Duodenal mucosa (tissue), 2 donors: ENCODE measurements around the gene MAGI1.

Experiments
- H3K27ac ChIP-seq: one replicate; pipeline ENCODE4 v1.7.0; 2013; ENCODE audit warnings: low read depth, low read length
- H3K27me3 ChIP-seq, 2 donors: one replicate each; pipeline ENCODE4 v1.7.0; 2013; ENCODE audit warnings: low read length in 2 of 2, control low read depth in 1 of 2; ENCODE audit not compliant: insufficient read depth in 2 of 2, control insufficient read depth in 1 of 2
- H3K36me3 ChIP-seq, 2 donors: one replicate each; pipeline ENCODE4 v1.7.0; 2013; ENCODE audit warnings: low read length in 2 of 2, control low read depth in 1 of 2; ENCODE audit not compliant: insufficient read depth in 2 of 2, control insufficient read depth in 1 of 2
- H3K4me1 ChIP-seq, 2 donors: one replicate each; pipeline ENCODE4 v1.7.0; 2013; ENCODE audit warnings: low read length in 2 of 2, control low read depth in 1 of 2; ENCODE audit not compliant: insufficient read depth in 2 of 2, control insufficient read depth in 1 of 2
- H3K4me3 ChIP-seq, 2 donors: one replicate each; pipeline ENCODE4 v1.7.0; 2013; ENCODE audit warnings: low read length in 2 of 2, low read depth in 1 of 2
- H3K9ac ChIP-seq, 2 donors: one replicate each; pipeline ENCODE4 v1.7.0; 2013; ENCODE audit warnings: low read length in 2 of 2, low read depth in 1 of 2
- H3K9me3 ChIP-seq, 2 donors: one replicate each; pipeline ENCODE4 v1.7.0; 2013; ENCODE audit warnings: low read length in 2 of 2, control low read depth in 1 of 2; ENCODE audit not compliant: control insufficient read depth in 1 of 2

The MAGI1 gene

DNA sequence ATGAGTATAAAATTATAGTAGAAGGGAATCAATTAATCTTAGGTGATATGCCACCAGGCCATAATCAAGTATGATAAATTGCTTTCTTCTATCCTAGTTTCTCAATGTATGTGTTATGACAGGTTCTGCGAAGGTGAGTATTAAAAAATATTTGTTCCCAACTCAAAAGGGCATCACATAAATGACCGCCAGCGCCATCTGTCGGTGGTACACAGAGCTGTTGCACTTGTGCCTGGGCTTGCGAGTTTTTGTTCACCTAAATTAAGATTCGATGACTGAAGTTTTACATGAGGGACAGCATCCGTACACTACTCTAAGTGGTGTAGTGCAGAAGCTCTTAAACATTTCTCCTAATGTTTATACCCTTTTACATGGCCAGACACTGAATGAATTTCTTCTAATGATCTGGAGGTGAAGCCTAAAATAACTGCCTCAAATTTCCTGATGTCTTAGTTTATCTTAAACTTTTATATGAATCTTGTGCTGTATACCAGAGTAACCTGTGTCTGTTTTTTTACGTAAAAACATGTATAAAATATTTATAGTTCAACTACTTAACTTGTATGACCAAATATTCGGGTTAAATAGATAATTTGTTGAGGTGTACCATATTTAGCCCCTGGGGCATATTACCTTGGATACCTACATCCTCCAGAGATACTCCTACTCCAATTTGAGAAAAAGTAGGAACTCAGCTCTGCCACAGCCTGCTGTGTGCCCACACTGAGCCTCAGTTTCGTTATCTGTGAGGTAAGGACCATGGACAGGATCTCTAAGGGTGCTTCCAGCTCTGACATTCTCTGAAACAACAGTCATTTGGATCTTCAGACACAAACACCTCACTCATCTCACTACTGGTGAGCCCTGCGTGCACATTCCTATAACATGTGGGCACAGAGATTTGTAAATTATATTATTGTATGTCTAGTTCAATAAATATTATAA lies 365.6 kb downstream of the MAGI1 start:
- Histone ChIP-seq H3K27ac (no peak overlapping the region), H3K36me3 (no peaks in the 10 kb centered on the region), H3K4me1 (no peaks in the 10 kb centered on the region), H3K27me3 (no peaks in the 10 kb centered on the region), H3K9me3 (no peaks in the 10 kb centered on the region), H3K9ac (no peak overlapping the region), H3K4me3 (no peak overlapping the region)

DNA sequence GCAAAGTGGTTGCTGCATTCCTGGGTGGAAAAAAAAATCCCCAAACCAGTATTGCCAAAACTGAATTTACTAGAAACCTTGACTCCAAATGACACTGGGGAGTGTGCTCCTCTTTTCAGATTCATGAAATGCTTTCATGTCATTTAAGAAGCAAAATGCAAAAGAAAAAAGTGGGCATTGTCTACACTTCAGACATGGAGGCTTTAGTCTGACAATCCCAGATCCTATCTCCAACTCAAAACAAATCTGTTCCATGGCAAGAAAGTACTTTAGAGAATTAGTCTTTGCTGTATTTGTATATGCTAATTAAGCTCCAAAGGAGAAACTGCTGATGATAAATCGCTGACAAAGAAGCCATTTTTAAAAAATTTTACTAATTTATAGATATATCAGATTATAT lies 366.7 kb downstream of the MAGI1 start:
- H3K27me3 ChIP-seq = no peaks in the 10 kb centered on the region
- H3K9ac ChIP-seq = no peak overlapping the region
- H3K4me1 ChIP-seq = no peaks in the 10 kb centered on the region
- H3K36me3 ChIP-seq = no peaks in the 10 kb centered on the region
- H3K4me3 ChIP-seq = no peak overlapping the region
- no peaks in the 10 kb centered on the region for H3K9me3 ChIP-seq
- H3K27ac ChIP-seq = no peak overlapping the region

DNA sequence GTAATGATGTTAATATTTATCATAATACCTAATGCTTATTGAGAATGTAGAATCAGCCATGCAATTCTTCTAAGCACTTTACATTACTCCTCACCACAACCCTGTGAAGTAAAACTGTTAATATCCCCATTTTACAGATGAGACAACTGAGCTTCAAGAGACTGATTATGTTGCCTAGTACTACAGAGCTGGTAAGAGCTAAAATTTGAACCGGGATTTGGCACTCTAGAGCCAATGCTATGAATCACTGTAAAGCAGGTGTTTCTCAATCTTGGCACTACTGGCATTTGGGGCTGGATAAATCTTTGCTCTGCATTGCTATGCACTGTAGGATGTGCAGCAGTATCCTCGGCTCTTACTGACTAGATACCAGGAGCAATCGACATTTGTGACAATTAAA lies 367.7 kb downstream of the MAGI1 start:
- no peaks in the 10 kb centered on the region for H3K36me3 ChIP-seq
- H3K9me3 ChIP-seq = no peaks in the 10 kb centered on the region
- no peak overlapping the region for H3K9ac ChIP-seq
- H3K27me3 ChIP-seq = no peaks in the 10 kb centered on the region
- no peaks in the 10 kb centered on the region for H3K4me1 ChIP-seq
- no peak overlapping the region for H3K4me3 ChIP-seq
- no peak overlapping the region for H3K27ac ChIP-seq

DNA sequence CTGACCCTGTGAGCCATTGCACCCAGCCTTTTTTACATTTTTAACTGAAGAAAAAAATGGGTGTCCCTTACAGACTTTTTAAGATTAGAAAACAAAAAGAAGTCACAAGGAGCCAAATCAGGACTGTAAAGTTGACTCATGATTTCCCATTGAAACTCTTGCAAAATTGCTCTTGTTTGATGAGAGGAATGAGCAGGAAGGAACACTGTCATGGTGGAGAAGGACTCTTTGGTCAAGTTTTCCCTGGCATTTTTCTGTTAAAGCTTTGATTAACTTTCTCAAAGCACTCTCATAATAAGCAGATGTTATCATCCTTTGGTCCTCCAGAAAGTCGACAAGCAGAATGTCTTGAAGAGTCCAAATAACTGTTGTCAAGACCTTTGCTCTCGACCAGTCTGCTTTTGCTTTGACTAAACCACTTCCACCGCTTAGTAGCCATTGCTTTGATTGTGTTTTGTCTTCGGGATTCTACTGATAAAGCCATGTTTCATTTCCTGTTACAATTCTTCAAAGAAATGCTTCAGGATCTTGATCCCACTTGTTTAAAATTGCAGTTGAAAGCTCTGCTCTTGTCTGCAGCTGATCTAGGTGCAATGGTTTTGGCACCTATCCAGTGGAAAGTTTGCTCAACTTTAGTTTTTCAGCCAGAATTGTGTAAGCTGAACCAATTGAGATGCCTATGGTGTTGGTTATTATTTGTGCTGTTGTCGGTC lies 369.4 kb downstream of the MAGI1 start:
- no peaks in the 10 kb centered on the region for H3K27me3 ChIP-seq
- H3K4me3 ChIP-seq = no peak overlapping the region
- H3K27ac ChIP-seq = no peak overlapping the region
- no peaks in the 10 kb centered on the region for H3K4me1 ChIP-seq
- H3K9me3 ChIP-seq = no peaks in the 10 kb centered on the region
- no peaks in the 10 kb centered on the region for H3K36me3 ChIP-seq
- H3K9ac ChIP-seq = no peak overlapping the region

DNA sequence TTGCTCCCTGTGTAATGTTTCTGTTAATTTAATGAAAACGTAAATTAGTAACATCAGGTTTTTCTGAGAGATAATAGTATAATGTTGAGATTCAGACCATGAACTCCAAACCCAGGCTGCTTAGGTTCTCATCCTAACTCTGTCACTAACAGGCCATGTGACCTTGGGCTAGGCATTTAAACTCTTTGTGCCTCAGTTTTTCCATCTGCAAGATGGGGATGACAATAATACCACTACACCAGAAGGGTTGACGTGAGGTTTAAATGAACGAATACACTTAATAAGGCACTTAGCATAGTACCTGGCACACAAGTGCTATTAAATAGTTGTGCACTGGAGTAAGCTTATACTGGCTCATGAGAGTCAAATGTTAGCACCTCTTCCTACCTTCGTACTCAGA lies 370.8 kb downstream of the MAGI1 start:
- no peaks in the 10 kb centered on the region for H3K4me1 ChIP-seq
- H3K36me3 ChIP-seq = no peaks in the 10 kb centered on the region
- H3K9ac ChIP-seq = no peak overlapping the region
- H3K27me3 ChIP-seq = no peaks in the 10 kb centered on the region
- no peak overlapping the region for H3K27ac ChIP-seq
- H3K9me3 ChIP-seq = no peaks in the 10 kb centered on the region
- H3K4me3 ChIP-seq = no peak overlapping the region

- Histone ChIP-seq H3K9ac (no peak overlapping the region), H3K9me3 (no peaks in the 10 kb centered on the region), H3K27ac (no peak overlapping the region), H3K36me3 (no peaks in the 10 kb centered on the region), H3K4me1 (no peaks in the 10 kb centered on the region), H3K27me3 (no peaks in the 10 kb centered on the region), H3K4me3 (no peak overlapping the region)
These were observed 372.1 kb downstream of the MAGI1 start for GRCh38 chr3:65666448-65667091.

DNA sequence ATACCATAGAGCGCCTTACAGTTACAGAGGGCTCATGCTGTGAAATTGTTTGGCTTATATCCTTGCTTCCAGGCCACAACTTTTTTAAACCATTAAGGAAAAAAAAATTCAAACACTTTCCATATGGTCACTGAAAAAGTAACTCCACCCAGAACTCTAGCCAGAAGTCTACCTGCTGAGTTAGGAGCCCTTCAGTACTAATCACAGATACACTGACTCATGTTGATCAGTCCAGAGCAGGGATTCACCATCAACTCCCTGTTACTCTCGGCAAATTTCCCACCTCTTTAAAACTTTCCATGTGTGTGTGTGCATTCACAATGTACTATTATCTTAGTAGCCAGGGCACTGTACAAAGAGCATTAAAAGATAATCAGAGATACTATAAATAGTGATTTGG lies 372.8 kb downstream of the MAGI1 start:
- H3K27me3 ChIP-seq = no peaks in the 10 kb centered on the region
- H3K36me3 ChIP-seq = no peaks in the 10 kb centered on the region

GRCh38 chr3:65664931-65665330 lies 373.8 kb downstream of the MAGI1 start:
- Histone ChIP-seq H3K9ac (no peak overlapping the region), H3K4me1 (no peaks in the 10 kb centered on the region), H3K9me3 (no peaks in the 10 kb centered on the region), H3K27ac (no peak overlapping the region), H3K27me3 (no peaks in the 10 kb centered on the region), H3K36me3 (no peaks in the 10 kb centered on the region), H3K4me3 (no peak overlapping the region)

More for the DNA sequence above, 372.8 kb downstream of the MAGI1 start:
- no peak overlapping the region for H3K4me3 ChIP-seq
- no peaks in the 10 kb centered on the region for H3K9me3 ChIP-seq
- H3K9ac ChIP-seq = no peak overlapping the region
- H3K27ac ChIP-seq = no peak overlapping the region
- H3K4me1 ChIP-seq = no peaks in the 10 kb centered on the region

- Histone ChIP-seq H3K36me3 (no peaks in the 10 kb centered on the region), H3K27ac (no peak overlapping the region), H3K9ac (no peak overlapping the region), H3K9me3 (no peaks in the 10 kb centered on the region), H3K4me1 (no peaks in the 10 kb centered on the region), H3K27me3 (no peaks in the 10 kb centered on the region), H3K4me3 (no peak overlapping the region)
These were observed 374.3 kb downstream of the MAGI1 start for GRCh38 chr3:65664446-65664845.

DNA sequence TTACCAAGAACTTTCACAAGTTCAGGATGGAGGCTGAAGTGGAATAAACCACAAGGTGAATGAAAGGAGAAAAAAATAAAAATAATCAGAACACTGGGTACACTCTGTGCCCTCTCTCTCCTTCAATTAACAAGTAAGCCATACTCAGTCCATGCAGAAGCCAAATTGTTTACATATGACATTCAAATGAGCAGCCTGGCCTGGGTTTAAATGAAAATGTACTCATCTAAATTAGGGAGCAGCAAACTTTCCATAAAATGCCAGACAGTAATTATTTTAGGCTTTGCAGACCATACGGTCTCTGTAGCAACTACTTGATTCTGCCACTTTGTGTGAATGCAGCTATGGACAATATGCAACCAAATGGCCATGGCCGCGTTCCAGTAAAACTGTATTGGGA lies 376.6 kb downstream of the MAGI1 start:
- H3K27me3 ChIP-seq = no peaks in the 10 kb centered on the region
- H3K27ac ChIP-seq = no peak overlapping the region
- no peaks in the 10 kb centered on the region for H3K9me3 ChIP-seq
- no peak overlapping the region for H3K4me3 ChIP-seq
- H3K36me3 ChIP-seq = no peaks in the 10 kb centered on the region
- no peaks in the 10 kb centered on the region for H3K4me1 ChIP-seq
- no peak overlapping the region for H3K9ac ChIP-seq
